NCI-H146 treated with DMSO at 0.1 percent for 48 hours (cell line): Measurements from ENCODE around the gene PRPF8.
"Not testable (repeated sequence)": the region's sequence is repeated elsewhere in the genome, so short reads cannot be mapped to it uniquely, and the experiment has no call there.

ENCODE experiments used
- DNase-seq: peaks from one replicate; lab custom pipeline; 2025; ENCODE audit not compliant: unreplicated experiment; lab: John Stamatoyannopoulos, UW

The PRPF8 gene

GRCh38 chr17:1716912-1717695 lies 32.4 kb upstream of the PRPF8 start:
- DNase-seq, result peak; percentile 97

- peak; percentile 99 for DNase-seq
Observed at GRCh38 chr17:1716076-1716911, 31.6 kb upstream of the PRPF8 start.

DNA sequence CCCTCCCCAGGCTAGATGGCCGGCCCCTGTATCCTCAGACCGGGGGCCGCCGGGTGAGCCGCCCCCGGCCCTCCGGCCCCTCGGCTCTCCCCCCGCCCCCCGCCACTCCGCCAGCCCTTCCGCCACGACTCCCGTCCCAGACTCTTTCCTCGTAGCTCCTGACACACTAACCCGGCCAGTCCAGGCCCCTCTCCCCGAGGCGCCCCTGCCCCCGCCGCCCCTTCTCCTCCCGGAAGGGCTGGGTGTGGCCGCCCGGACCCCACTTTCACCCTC lies 31.1 kb upstream of the PRPF8 start:
- no peak for DNase-seq

- DNase-seq, result peak; percentile 13
Observed at GRCh38 chr17:1714980-1715802, 30.5 kb upstream of the PRPF8 start.

DNA sequence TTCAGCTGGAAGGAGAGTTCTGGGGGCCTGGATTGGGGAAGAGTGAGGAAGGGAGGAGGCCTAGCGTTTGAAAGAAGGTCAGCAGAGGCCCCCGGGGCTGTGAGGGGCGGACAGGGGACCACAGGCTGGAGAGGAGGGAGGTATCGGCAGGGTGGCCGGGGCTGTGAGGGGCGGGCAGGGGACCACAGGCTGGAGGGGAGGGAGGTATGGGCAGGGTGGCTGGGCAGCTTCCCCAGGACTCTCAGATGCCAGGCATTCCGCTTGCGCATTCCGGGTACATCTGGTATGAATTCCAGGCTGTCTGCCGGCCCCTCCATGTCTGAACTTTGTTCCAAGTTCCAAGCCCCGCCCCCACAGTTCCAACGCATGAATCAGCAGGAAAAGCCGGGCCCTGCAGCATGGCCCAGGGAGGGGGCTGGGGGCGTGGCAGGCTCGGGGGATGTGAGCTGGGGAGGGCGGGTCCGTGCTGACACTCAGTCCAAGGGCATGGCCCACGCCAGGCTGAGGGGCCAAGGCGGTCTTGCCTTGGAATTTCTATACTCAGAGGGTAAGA lies 29.8 kb upstream of the PRPF8 start:
- no peak for DNase-seq

GRCh38 chr17:1713878-1714426 lies 29.3 kb upstream of the PRPF8 start:
- DNase-seq, result peak; percentile 10

DNA sequence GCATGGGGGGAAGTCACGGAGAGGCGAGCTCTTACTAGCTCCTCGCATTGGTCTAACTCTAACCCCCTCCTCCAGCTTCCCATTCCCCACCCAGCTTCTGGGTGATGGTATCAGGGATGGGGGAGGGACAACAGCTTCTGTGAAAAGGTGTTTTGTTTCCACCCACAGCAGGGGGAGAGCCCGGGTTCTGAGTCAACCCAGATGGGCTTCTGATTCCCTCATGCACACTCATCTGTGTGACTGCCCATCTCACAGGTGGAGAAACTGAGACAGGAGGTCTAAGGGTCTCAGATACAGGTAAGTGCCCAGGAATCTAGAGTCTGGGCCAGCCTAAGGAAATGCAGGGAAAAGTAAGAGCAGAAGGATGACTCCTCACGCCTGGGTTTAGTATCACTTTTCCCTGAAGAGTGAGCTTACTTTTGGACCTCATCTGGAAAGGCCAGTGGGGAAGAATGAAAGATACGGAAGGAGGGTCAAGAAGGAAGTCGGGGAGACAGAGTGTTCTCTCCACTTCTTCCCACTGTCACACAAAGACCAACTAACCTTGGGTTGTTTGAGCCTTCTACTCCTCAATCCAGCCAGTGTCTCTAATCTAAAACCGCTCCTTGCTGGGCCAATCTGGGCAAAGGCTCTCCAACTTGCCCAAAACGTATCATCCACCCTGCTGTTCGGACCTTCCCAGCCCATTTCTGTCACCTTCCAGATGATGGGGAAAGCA lies 28.7 kb upstream of the PRPF8 start:
- DNase-seq, result no peak

DNA sequence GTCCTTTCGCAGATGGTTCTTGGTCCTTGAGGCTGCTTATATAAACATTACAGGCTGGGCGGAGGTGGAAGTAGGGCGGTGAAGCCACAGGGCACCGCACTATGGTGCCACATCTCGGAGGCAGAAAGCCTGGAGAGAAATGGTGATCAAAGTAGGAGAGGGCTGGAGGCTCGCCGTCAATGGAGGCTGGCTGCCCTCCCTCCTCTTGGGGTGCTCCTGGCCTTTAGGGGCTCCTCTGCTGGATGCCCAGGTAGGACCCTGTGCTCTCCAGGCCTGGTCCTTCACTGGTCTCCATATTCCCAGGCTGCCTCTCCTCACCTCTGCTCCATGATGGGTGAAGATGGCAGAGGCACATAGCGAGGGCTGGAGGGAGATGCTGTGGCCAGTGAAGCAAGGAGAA lies 27.6 kb upstream of the PRPF8 start:
- DNase-seq, result no peak

GRCh38 chr17:1711804-1712203 lies 27.1 kb upstream of the PRPF8 start:
- no peak for DNase-seq

- no peak for DNase-seq
Observed at GRCh38 chr17:1710807-1711553, 26.3 kb upstream of the PRPF8 start.

DNA sequence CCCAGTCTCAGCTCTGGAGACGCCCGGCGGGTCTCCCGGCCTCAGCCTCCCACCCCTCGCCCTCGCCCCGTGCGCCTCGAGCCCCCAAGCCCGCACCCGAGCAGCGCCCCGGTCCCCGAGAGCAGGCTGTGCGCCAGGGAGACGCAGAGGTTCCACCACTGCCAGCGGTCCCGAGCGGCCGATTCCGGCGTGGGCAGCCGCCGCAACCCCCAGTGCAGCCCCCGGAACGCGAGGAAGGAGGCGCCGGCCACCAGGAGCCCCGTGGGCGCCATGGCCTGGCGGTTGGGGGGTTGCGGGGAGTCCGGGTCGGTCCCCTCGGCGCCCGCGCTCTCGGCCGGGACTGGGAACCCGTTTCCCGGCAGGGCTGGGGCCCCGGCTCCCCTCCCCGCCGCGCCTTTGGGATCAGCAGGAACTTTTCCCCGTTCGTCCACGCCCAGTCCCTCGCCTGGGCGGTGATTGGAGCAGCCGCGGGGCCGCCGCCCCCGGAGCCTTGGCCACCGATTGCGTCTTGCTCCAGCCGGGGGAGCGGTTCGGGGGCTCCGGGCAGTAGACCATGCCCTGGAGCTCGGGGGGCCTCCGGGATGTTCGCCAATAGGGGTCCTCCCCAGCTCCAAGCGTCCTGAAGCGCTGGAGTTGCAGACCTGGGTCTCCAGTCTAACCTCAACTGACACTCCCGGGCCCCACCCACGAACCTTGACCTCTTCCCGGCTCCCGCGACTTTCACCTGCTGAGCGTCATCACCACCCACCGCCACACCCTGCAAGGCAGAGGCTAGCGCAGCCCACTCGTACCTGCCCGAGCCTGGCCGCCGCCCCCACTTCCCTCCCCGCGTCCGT lies 25.5 kb upstream of the PRPF8 start, which contains the start of gene TLCD2:
TSS of gene TLCD2 (minus strand) at position 407 of the 836 bp plus-strand sequence. CDS start at position 272, 135 bp downstream.
- no peak for DNase-seq

GRCh38 chr17:1709403-1709951 lies 24.8 kb upstream of the PRPF8 start:
- no peak for DNase-seq

GRCh38 chr17:1708791-1709346 lies 24.2 kb upstream of the PRPF8 start:
- DNase-seq, result not testable (repeated sequence)

DNA sequence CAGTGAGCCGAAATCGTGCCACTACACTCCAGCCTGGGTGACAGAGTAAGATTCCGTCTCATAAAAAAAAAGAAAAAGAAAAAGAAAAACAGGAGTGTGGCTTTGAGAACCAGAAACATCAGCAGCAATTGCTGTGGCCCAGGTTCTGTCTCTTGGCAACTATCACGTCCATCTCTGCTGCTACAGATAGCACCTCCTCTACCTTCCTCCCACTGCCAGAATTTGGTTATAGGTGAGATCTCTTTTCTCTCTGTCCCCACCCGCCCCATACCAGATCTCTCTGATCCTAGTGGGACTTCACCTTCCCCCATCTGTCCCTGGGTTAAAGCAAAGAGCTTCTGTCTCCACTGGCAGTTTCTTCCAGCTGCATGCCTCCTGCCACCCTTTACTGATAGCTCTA lies 22.4 kb upstream of the PRPF8 start:
- DNase-seq, result no peak

DNA sequence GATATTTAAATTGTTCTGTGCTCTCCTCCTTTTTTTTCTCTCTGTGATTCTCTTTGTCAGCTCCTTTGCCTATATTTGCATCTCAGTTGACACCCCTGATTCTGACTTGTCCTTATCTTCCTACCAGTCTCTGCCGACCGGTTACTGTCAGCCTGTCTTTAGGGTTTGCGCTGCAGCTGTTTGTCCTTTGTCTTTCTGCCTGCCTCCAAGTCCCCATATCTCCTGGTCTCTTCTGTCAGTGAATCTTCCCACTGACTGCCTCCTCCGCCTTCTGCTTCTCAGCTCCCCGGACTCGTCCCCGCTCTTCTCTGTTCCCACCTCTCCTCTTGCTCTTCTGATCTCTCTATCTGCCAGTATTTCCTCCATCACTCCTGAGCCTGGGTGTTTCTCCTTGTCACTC lies 20.3 kb upstream of the PRPF8 start:
- no peak for DNase-seq

GRCh38 chr17:1703063-1703462 lies 18.4 kb upstream of the PRPF8 start:
- DNase-seq, result no peak

DNA sequence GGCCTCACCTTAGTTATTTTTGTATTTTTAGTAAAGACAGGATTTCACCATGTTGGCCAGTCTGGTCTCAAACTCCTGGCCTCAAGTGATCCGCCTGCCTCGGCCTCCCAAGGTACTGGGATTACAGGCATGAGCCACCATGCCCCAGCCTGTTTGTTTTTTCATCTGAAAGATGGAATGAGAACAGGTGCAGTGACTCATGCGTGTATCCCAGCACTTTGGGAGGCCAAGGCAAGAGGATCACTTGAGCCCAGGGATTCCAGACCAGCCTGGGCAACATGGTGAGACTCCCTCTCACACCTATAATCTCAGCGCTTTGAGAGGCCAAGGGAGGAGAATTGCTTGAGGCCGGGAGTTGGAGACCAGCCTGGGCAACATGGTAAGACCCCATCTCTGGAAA lies 15.2 kb upstream of the PRPF8 start:
- DNase-seq, result not testable (repeated sequence)

DNA sequence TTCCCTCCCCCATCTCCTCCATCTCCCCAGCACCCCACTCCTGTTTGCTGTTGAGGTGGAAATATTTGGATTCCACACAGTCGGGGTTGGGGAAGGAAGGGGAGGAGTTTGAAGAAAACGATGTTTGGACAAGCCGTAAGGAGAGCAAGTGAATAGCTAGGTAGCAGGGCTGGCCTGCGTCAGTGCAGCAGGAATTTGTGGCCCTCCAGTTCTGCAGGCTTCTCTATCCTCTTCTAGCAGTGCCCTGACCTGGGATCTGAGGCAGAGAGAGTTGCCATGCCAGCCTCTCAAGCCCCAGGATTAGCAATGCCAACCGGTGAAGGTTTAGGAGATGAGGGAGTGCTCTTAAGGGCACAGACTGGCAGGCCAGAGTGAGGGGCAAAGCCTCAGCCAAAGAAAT lies 13.0 kb upstream of the PRPF8 start:
- no peak for DNase-seq
